ENCODE results near the gene LBHD2. TPM values are rescaled to one million over a fixed set of nuclear protein-coding genes. Genes with fewer than 3 reads are reported as not detected.

LBHD2 gene
- not detected in 2 replicates for total RNA-seq

GRCh38 chr14:103084021-103084919 is at the start of gene LBHD2:
Gene LBHD2, plus strand, starts transcription at chr14:103084210. Its CDS starts 1,803 bp downstream, at chr14:103086013.

DNA sequence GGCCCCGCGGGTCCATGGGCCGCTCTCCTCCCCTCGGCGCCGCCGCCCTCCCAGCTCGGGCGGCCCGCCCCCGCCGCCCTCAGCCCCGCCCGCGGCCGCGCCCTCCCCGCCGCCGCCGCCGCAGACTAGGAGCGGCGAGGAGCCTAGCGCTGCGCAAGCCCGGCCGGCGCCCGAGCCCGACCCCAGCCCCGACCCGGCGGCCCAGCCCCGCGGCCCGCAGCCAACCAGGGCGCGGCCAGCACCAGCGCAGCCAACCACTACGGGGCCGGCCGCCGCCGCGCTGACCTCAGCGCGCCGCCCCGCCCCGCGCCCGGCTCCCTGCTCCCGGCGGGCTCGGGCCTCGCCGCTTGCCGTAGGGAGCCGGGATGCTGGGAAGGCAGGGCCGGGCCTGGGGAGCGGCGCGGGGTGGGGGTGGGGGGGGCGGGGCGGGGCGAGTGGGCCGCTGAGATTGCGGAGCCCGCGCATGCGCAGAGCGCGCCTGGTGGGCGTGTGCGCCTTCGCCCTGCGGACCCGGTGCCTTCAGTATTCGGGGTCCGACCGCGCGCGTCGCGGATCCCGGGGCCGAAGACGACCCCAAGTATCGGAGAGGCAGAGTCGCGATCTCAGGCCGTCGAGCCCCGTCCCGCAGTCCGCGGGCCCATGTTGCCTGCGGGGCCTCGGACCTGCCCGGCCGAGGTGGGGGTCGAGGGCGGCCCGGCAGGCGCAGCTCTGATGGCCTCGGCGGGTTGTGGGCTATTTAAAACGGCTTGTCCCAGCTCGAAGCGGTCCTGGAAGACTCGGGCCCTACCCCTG is 26.4 kb upstream of the LBHD2 start, which contains the start of gene CDC42BPB:
Gene CDC42BPB (minus strand): TSS at position 178 of the 792 bp plus-strand sequence. CDS start 376 bp downstream, outside the sequence.

GRCh38 chr14:103094406-103095209 is 10.6 kb downstream of the LBHD2 start, which contains the start of gene EXOC3L4:
Gene EXOC3L4, plus strand, starts transcription at chr14:103094725. Its CDS starts 5,495 bp downstream, at chr14:103100220.

GRCh38 chr14:103122947-103123633 is 39.1 kb downstream of the LBHD2 start, which contains the start of gene TNFAIP2:
Gene TNFAIP2, plus strand, starts transcription at chr14:103123461. Its CDS starts 2,997 bp downstream, at chr14:103126458.

Other genes with a start within 250 kb of the LBHD2 start
- 0.22 TPM in 1 of 2 replicates, not detected in the other for gene AMN, start 161.5 kb upstream of the LBHD2 start, total RNA-seq
- 99.8 and 142 TPM in 2 replicates for gene CDC42BPB, start 26.7 kb upstream of the LBHD2 start, total RNA-seq
- 0.86 and 2.4 TPM in 2 replicates for gene EXOC3L4, start 10.5 kb downstream of the LBHD2 start, total RNA-seq
- gene TNFAIP2, start 39.3 kb downstream of the LBHD2 start, total RNA-seq: 69.7 and 89.5 TPM in 2 replicates

All from placental pericyte (primary cell).